22Rv1 (cell line): Measurements from ENCODE around the gene GSTT4.

ENCODE experiments used
- H3K27ac ChIP-seq: fragments of 450-650 bp; 2 replicates; pipeline ENCODE4 v1.5.1; 2017
- CTCF ChIP-seq: fragments of 450-650 bp; IDR thresholded peaks from 2 replicates; pipeline ENCODE4 v1.5.1; 2017; ENCODE audit warnings: mild to moderate bottlenecking
- ZFX ChIP-seq: fragments of 450-650 bp; IDR thresholded peaks from 2 replicates; pipeline ENCODE4 v1.6.1; 2017; ENCODE audit warnings: antibody characterized with exemption, borderline replicate concordance

Gene GSTT4

GRCh38 chr22:24024354-24024753, 19.1 kb upstream of the GSTT4 start:
- H3K27ac ChIP-seq, result no peak overlapping the region
- TF ChIP-seq CTCF (no peak), ZFX (no peak)

- TF ChIP-seq CTCF, result no peak
- TF ChIP-seq ZFX, result no peak
- no peak overlapping the region for H3K27ac ChIP-seq
Observed at GRCh38 chr22:24023204-24023789, 18.0 kb upstream of the GSTT4 start.

GRCh38 chr22:24021304-24021703, 16.1 kb upstream of the GSTT4 start:
- H3K27ac ChIP-seq, result no peak overlapping the region
- TF ChIP-seq ZFX, result no peak
- TF ChIP-seq CTCF, result no peak

GRCh38 chr22:24016156-24016555, 10.9 kb upstream of the GSTT4 start:
- no peak overlapping the region for H3K27ac ChIP-seq
- TF ChIP-seq CTCF (no peak), ZFX (no peak)

- TF ChIP-seq CTCF (no peak), ZFX (no peak)
- H3K27ac ChIP-seq, result peak overlapping the region; percentile 79
Observed at GRCh38 chr22:24011735-24012068, 6.4 kb upstream of the GSTT4 start.

GRCh38 chr22:24010018-24010391, 4.8 kb upstream of the GSTT4 start:
- no peak for TF ChIP-seq CTCF
- TF ChIP-seq ZFX, result no peak
- no peak overlapping the region; the same call in 1 of the 2 replicates for H3K27ac ChIP-seq

DNA sequence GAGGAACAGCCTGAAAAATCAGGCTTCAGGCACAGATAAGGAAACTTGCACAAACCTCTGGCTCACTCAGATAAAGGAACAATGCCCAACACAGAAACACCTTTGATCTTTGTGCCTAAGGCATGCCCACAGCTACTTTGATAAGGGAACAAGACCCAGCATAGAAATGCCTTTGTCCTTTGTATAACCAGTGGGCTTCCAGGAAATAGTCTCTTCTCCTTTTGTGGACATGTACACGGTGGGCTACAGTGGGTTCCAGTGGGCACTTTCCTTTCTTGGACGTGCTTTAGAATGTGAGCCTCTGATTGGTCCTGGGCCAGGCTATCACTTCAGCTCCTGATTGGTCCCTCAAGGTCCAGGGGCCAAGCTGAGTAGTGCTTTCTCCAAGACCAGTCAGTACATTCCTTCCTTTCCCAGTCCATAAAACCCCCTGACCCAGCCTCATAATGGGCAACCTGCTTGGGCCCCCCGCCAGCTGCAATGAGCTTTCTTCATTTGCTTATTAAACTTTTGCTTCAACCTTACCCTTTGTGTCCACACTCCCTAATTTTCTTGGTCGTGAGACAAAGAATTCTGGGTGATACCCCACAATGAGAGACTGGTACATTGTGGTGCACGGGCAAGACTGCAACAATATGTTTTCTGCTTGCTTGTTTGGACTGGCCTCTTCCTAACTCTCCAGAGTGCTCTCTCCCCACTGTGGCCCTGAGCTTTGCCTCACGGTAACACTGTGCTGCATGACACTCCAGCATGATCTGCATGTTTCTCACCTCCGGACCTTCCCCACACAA, 4.2 kb upstream of the GSTT4 start:
- no peak overlapping the region for H3K27ac ChIP-seq
- TF ChIP-seq ZFX (no peak), CTCF (no peak)
